Liver (tissue), 3 donors: ENCODE results near the gene CIZ1.

ENCODE experiments used
- CTCF ChIP-seq: fragments of 150-350 bp; IDR thresholded peaks from 2 replicates; pipeline ENCODE4 v1.5.1; 2017; ENCODE audit warnings: improper control_type of control experiment, low read depth, low read length; ENCODE audit not compliant: missing input control
- EGR1 ChIP-seq, 2 donors: IDR thresholded peaks; 2 replicates each; pipeline ENCODE4 v1.6.1; 2016 to 2018; ENCODE audit warnings: antibody characterized with exemption in 2 of 2, low read depth in 2 of 2
- JUND ChIP-seq, 2 donors: IDR thresholded peaks; 2 replicates each; pipeline ENCODE4 v1.6.1; 2016; ENCODE audit warnings: antibody characterized with exemption in 2 of 2
- MAX ChIP-seq: IDR thresholded peaks from 2 replicates; pipeline ENCODE4 v1.6.1; 2016; ENCODE audit warnings: antibody characterized with exemption
- RAD21 ChIP-seq, 2 donors: IDR thresholded peaks; 2 replicates each; pipeline ENCODE4 v1.6.1; 2016; ENCODE audit warnings: antibody characterized with exemption in 2 of 2, mild to moderate bottlenecking in 2 of 2
- REST ChIP-seq: IDR thresholded peaks from 2 replicates; pipeline ENCODE4 v1.6.1; 2016; ENCODE audit warnings: antibody characterized with exemption, mild to moderate bottlenecking
- RXRA ChIP-seq, 2 donors: IDR thresholded peaks; 2 replicates each; pipeline ENCODE4 v1.6.1; 2017 to 2018; ENCODE audit warnings: antibody characterized with exemption in 2 of 2, mild to moderate bottlenecking in 1 of 2
- SP1 ChIP-seq: IDR thresholded peaks from 2 replicates; pipeline ENCODE4 v1.6.1; 2018; ENCODE audit warnings: antibody characterized with exemption, mild to moderate bottlenecking
- TAF1 ChIP-seq: conservative IDR thresholded peaks from 2 replicates; pipeline ENCODE4 v1.6.1; 2016; ENCODE audit warnings: antibody characterized with exemption, mild to moderate bottlenecking
- YY1 ChIP-seq: IDR thresholded peaks from 2 replicates; pipeline ENCODE4 v1.6.1; 2016; ENCODE audit warnings: antibody characterized with exemption, mild to moderate bottlenecking
- ZBTB33 ChIP-seq: IDR thresholded peaks from 2 replicates; pipeline ENCODE4 v1.6.1; 2016; ENCODE audit warnings: antibody characterized with exemption
- donor health status: healthy.
- donor health status: healthy.

GRCh38 chr9:128232528-128233428, 41.4 kb upstream of the CIZ1 start:
- TF ChIP-seq CTCF: no peak
- no peak for TF ChIP-seq TAF1
- TF ChIP-seq RAD21 (IDR thresholded peaks at IDR 0.05): no peak
- no peak for TF ChIP-seq ZBTB33
- no peak for TF ChIP-seq REST
- no peak for TF ChIP-seq EGR1 (IDR thresholded peaks at IDR 0.05; ENCODE audit: low read depth in 2 of 2)
- no peak for TF ChIP-seq JUND (IDR thresholded peaks at IDR 0.05)
- TF ChIP-seq SP1: no peak
- no peak for TF ChIP-seq RXRA (IDR thresholded peaks at IDR 0.05)
- TF ChIP-seq YY1: no peak
- TF ChIP-seq MAX: no peak
